Left ventricle myocardium inferior (tissue), 1 donor: ENCODE measurements around the gene PUDP. TPM values are rescaled to one million over a fixed set of nuclear protein-coding genes. Genes with fewer than 3 reads are reported as not detected.
"Not testable (repeated sequence)": the region's sequence is repeated elsewhere in the genome, so short reads cannot be mapped to it uniquely, and the experiment has no call there.

Experiments used
- DNase-seq: peaks from one replicate; pipeline ENCODE4 v3.0.0-alpha.2; 2020
- H3K27ac ChIP-seq: fragments of 200-600 bp; replicated peaks from 2 replicates; pipeline ENCODE4 v1.8.0; 2021
- H3K27me3 ChIP-seq: fragments of 200-600 bp; 2 replicates; pipeline ENCODE4 v1.8.0; 2021; ENCODE audit warnings: low read depth
- H3K36me3 ChIP-seq: fragments of 200-600 bp; 2 replicates; pipeline ENCODE4 v1.8.0; 2021
- H3K4me1 ChIP-seq: fragments of 200-600 bp; 2 replicates; pipeline ENCODE4 v1.8.0; 2021
- H3K4me3 ChIP-seq: fragments of 200-600 bp; 2 replicates; pipeline ENCODE4 v1.8.0; 2021; ENCODE audit warnings: mild to moderate bottlenecking, moderate library complexity
- H3K9me3 ChIP-seq: fragments of 200-600 bp; replicated peaks from 2 replicates; pipeline ENCODE4 v1.8.0; 2021
- CTCF ChIP-seq: fragments of 200-600 bp; IDR thresholded peaks from 2 replicates; pipeline ENCODE4 v1.8.0; 2021; ENCODE audit warnings: antibody characterized with exemption, mild to moderate bottlenecking, borderline replicate concordance
- intact Hi-C: fragments of 100-400 bp; cut with micrococcal nuclease; formaldehyde crosslinking; loops from one replicate; pipeline ENCODE4 v1.11.0; 2022
- total RNA-seq: library from RNA; stranded (reverse); fragmentation: NEBNext Ultra II Directional; extraction: Animal tissue kit (Norgen Biotek cat#: 25700); gene quantifications from one replicate; pipeline ENCODE4 v1.2.1, GENCODE V29; 2021
- donor health status: DM: no; HTN: yes; CAD: no; lungs with severe emphysema.

Gene PUDP
- total RNA-seq, 1 donor from 2014 or later = 27.1 TPM

DNA sequence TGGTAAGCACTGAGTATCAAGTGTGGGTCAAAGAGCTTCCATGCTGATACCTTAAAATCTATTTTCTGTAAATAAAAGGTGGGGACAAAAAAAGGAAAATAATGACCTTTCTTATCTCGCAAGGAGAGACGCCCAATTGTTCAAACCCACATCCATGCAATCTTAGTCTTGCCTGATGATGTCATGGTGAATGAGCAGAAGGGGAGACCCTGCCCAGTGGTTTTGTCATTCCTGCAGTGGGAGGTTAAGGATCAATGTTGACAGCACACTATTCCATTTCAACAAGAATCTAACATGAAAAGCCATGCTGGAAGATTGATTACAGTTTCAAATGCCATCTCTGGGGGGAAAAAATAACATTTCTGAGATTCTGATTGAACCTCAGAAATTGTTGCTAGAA is 40.7 kb upstream of the PUDP start:
- Histone ChIP-seq H3K4me3 (no peak overlapping the region), H3K27ac (no peak overlapping the region), H3K4me1 (no peaks in the 10 kb centered on the region), H3K27me3 (no peaks in the 10 kb centered on the region), H3K36me3 (no peaks in the 10 kb centered on the region), H3K9me3 (no peaks in the 10 kb centered on the region)
- intact Hi-C loops = no loop called here
- DNase-seq = no peak
- TF ChIP-seq CTCF = no peak

- Histone ChIP-seq H3K36me3 (no peaks in the 10 kb centered on the region), H3K4me3 (no peak overlapping the region), H3K9me3 (no peaks in the 10 kb centered on the region), H3K4me1 (no peaks in the 10 kb centered on the region), H3K27me3 (no peaks in the 10 kb centered on the region), H3K27ac (no peak overlapping the region)
- intact Hi-C loops = no loop called here
- TF ChIP-seq CTCF = no peak
- no peak for DNase-seq
These were observed 36.9 kb upstream of the PUDP start for GRCh38 chrX:7184816-7185215.

GRCh38 chrX:7179446-7179845 is 31.5 kb upstream of the PUDP start:
- Histone ChIP-seq H3K4me3 (no peak overlapping the region), H3K36me3 (no peaks in the 10 kb centered on the region), H3K27me3 (no peaks in the 10 kb centered on the region), H3K27ac (no peak overlapping the region), H3K9me3 (no peaks in the 10 kb centered on the region), H3K4me1 (no peaks in the 10 kb centered on the region)
- TF ChIP-seq CTCF = no peak
- DNase-seq = no peak
- intact Hi-C loops = no loop called here

DNA sequence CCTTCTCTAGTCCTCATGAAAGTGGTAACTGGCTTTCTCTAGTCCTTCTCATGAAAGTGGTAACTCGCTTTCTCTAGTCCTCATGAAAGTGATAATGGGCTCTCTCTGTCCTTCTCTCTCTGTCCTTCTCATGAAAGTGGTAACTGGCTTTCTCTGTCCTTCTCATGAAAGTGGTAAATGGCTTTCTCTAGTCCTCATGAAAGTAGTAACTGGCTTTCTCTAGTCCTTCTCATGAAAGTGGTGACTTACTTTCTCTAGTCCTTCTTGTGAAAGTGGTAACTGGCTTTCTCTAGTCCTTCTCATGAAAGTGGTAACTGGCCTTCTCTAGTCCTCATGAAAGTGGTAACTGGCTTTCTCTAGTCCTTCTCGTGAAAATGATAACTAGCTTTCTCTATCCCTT is 30.9 kb upstream of the PUDP start:
- DNase-seq, H3K4me3 ChIP-seq, H3K9me3 ChIP-seq, H3K27ac ChIP-seq, H3K27me3 ChIP-seq, intact Hi-C loops, H3K4me1 ChIP-seq, H3K36me3 ChIP-seq: not testable (repeated sequence)

- no peaks in the 10 kb centered on the region for H3K9me3 ChIP-seq
- intact Hi-C loops = no loop called here
- DNase-seq = no peak
- TF ChIP-seq CTCF = peak; percentile 27
- no peak overlapping the region for H3K4me3 ChIP-seq
- H3K27ac ChIP-seq = no peak overlapping the region
- H3K27me3 ChIP-seq = no peaks in the 10 kb centered on the region
- no peaks in the 10 kb centered on the region for H3K36me3 ChIP-seq
- H3K4me1 ChIP-seq = no peaks in the 10 kb centered on the region
These were observed 22.9 kb upstream of the PUDP start for GRCh38 chrX:7170898-7171297.

DNA sequence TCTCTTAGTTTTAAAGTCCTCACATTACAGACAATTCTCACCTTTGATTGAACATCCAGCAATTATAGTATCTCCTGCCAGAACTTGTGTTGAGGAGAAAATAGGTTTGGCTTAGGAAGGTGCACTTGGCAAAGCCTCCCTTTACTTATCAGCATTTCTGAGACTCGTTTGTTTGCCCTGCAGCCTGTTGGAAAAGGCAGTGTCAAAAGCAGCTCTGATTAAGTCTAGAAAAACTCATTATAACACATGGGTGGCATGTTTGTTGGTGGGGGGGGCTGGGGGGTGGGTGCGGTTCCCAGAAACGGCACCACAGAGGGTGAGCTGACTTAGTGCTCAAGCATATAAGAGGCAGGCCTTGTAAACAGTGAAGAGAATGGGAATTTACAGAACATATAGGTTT is 21.7 kb upstream of the PUDP start:
- no peaks in the 10 kb centered on the region for H3K36me3 ChIP-seq
- no peaks in the 10 kb centered on the region for H3K9me3 ChIP-seq
- intact Hi-C loops = no loop called here
- H3K27me3 ChIP-seq = no peaks in the 10 kb centered on the region
- no peak for DNase-seq
- H3K4me3 ChIP-seq = no peak overlapping the region
- TF ChIP-seq CTCF = no peak
- H3K4me1 ChIP-seq = no peaks in the 10 kb centered on the region
- H3K27ac ChIP-seq = no peak overlapping the region
